ENCODE data around the gene ITPKA. TPM values are rescaled to one million over a fixed set of nuclear protein-coding genes. Genes with fewer than 3 reads are reported as not detected.

ITPKA gene
- polyA plus RNA-seq, 1 donor from 2014 or later, result 0.20 TPM

DNA sequence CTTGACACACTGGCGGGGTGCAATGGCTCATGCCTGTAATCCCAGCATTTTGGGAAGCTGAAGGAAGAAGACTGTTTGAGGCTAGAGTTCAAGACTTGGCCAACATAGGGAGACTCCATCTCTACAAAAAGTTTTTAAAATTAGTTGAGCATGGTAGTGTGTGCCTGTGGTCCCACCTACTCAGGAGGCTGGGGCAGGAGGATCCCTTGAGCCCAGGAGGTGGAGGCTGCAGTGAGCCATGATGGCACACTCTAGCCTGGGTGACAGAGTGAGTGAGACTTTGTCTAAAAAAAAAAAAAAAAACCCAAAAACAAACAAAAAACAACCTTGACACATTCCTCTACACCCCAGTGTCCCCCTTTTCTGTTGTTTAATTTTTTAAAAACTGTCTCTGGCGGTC is 4.0 kb upstream of the ITPKA start:
- H3K9ac ChIP-seq (ENCODE audit: low read length), result no peak overlapping the region
- H3F3A ChIP-seq (ENCODE audit: insufficient read depth, low read length, poor library complexity, severe bottlenecking), result no peaks in the 10 kb centered on the region
- no peaks in the 10 kb centered on the region for H4K20me1 ChIP-seq (ENCODE audit: insufficient read depth)
- no peaks in the 10 kb centered on the region for H3K9me2 ChIP-seq (ENCODE audit: insufficient read depth, low read length)
- TF ChIP-seq, protein P1, sequence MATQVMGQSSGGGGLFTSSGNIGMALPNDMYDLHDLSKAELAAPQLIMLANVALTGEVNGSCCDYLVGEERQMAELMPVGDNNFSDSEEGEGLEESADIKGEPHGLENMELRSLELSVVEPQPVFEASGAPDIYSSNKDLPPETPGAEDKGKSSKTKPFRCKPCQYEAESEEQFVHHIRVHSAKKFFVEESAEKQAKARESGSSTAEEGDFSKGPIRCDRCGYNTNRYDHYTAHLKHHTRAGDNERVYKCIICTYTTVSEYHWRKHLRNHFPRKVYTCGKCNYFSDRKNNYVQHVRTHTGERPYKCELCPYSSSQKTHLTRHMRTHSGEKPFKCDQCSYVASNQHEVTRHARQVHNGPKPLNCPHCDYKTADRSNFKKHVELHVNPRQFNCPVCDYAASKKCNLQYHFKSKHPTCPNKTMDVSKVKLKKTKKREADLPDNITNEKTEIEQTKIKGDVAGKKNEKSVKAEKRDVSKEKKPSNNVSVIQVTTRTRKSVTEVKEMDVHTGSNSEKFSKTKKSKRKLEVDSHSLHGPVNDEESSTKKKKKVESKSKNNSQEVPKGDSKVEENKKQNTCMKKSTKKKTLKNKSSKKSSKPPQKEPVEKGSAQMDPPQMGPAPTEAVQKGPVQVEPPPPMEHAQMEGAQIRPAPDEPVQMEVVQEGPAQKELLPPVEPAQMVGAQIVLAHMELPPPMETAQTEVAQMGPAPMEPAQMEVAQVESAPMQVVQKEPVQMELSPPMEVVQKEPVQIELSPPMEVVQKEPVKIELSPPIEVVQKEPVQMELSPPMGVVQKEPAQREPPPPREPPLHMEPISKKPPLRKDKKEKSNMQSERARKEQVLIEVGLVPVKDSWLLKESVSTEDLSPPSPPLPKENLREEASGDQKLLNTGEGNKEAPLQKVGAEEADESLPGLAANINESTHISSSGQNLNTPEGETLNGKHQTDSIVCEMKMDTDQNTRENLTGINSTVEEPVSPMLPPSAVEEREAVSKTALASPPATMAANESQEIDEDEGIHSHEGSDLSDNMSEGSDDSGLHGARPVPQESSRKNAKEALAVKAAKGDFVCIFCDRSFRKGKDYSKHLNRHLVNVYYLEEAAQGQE (IDR thresholded peaks at IDR 0.05; ENCODE audit: borderline replicate concordance), result no peak
- TF ChIP-seq RAD21 (conservative IDR thresholded peaks at IDR 0.05) (no peak), EP300 (conservative IDR thresholded peaks at IDR 0.05; ENCODE audit: poor library complexity, severe bottlenecking) (no peak), EZH2 (IDR thresholded peaks at IDR 0.05; ENCODE audit: borderline replicate concordance, insufficient read depth, low read length, poor library complexity, severe bottlenecking) (no peak), MXI1 (conservative IDR thresholded peaks at IDR 0.05; ENCODE audit: poor library complexity, severe bottlenecking) (no peak), POLR2AphosphoS5 (IDR thresholded peaks at IDR 0.05) (no peak), SMC3 (conservative IDR thresholded peaks at IDR 0.05; ENCODE audit: poor library complexity) (no peak), TAF1 (IDR thresholded peaks at IDR 0.05; ENCODE audit: low read depth) (no peak)
- TF ChIP-seq, protein P2, sequence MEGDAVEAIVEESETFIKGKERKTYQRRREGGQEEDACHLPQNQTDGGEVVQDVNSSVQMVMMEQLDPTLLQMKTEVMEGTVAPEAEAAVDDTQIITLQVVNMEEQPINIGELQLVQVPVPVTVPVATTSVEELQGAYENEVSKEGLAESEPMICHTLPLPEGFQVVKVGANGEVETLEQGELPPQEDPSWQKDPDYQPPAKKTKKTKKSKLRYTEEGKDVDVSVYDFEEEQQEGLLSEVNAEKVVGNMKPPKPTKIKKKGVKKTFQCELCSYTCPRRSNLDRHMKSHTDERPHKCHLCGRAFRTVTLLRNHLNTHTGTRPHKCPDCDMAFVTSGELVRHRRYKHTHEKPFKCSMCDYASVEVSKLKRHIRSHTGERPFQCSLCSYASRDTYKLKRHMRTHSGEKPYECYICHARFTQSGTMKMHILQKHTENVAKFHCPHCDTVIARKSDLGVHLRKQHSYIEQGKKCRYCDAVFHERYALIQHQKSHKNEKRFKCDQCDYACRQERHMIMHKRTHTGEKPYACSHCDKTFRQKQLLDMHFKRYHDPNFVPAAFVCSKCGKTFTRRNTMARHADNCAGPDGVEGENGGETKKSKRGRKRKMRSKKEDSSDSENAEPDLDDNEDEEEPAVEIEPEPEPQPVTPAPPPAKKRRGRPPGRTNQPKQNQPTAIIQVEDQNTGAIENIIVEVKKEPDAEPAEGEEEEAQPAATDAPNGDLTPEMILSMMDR (IDR thresholded peaks at IDR 0.05; ENCODE audit: poor library complexity, severe bottlenecking), result no peak
- no peak overlapping the region for H3K4me2 ChIP-seq (ENCODE audit: low read length)
- no peak overlapping the region for H3K4me3 ChIP-seq (ENCODE audit: low read length)
- H3K27me3 ChIP-seq (ENCODE audit: insufficient read depth, low read depth, low read length), result peaks cover 33% of the 10 kb centered on the region
- no peaks in the 10 kb centered on the region for H3K36me3 ChIP-seq (ENCODE audit: insufficient read depth, low read length)
- H2AFZ ChIP-seq (ENCODE audit: low read depth, low read length), result no peak overlapping the region
- H3K79me2 ChIP-seq (replicated peaks; ENCODE audit: insufficient read depth, low read length), result no peaks in the 10 kb centered on the region
- H3K27ac ChIP-seq (ENCODE audit: low read length), result no peak overlapping the region
- H3K9me3 ChIP-seq (ENCODE audit: low read length), result no peaks in the 10 kb centered on the region

DNA sequence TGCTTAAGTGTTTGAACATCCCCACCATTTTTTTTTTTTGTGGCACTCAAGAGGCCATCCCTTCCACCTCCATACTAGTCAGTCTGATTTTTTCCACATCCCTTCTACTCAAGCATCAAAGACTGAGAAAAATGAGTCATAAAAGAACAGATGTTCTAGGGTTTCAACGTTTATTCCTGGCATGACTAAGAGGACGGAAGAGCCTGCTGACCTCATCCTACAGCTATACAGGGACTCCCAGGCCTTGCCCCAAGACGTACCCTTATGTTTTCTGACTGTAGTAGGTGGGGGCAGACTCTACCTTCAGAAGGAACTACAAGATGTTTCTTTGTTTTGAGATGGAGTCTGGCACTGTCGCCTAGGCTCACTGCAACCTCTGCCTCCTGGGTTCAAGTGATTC is 3.3 kb upstream of the ITPKA start:
- Histone ChIP-seq H3K27me3 (ENCODE audit: insufficient read depth, low read depth, low read length) (peaks cover 40% of the 10 kb centered on the region), H3K79me2 (replicated peaks; ENCODE audit: insufficient read depth, low read length) (no peaks in the 10 kb centered on the region), H3K9me2 (ENCODE audit: insufficient read depth, low read length) (no peaks in the 10 kb centered on the region), H3F3A (ENCODE audit: insufficient read depth, low read length, poor library complexity, severe bottlenecking) (no peaks in the 10 kb centered on the region), H3K27ac (ENCODE audit: low read length) (no peak overlapping the region), H3K36me3 (ENCODE audit: insufficient read depth, low read length) (no peaks in the 10 kb centered on the region), H3K9me3 (ENCODE audit: low read length) (no peaks in the 10 kb centered on the region), H2AFZ (ENCODE audit: low read depth, low read length) (no peak overlapping the region), H3K4me3 (ENCODE audit: low read length) (no peak overlapping the region), H4K20me1 (ENCODE audit: insufficient read depth) (no peaks in the 10 kb centered on the region), H3K9ac (ENCODE audit: low read length) (no peak overlapping the region), H3K4me2 (ENCODE audit: low read length) (no peak overlapping the region)
- TF ChIP-seq, protein P2 (IDR thresholded peaks at IDR 0.05; ENCODE audit: poor library complexity, severe bottlenecking), result no peak
- TF ChIP-seq RAD21 (conservative IDR thresholded peaks at IDR 0.05) (no peak), TAF1 (IDR thresholded peaks at IDR 0.05; ENCODE audit: low read depth) (no peak), POLR2AphosphoS5 (IDR thresholded peaks at IDR 0.05) (no peak)
- TF ChIP-seq, protein P1 (IDR thresholded peaks at IDR 0.05; ENCODE audit: borderline replicate concordance), result no peak

All from neural cell (in vitro differentiated cells).